ENCODE data around the gene TXNDC11.

Gene TXNDC11

DNA sequence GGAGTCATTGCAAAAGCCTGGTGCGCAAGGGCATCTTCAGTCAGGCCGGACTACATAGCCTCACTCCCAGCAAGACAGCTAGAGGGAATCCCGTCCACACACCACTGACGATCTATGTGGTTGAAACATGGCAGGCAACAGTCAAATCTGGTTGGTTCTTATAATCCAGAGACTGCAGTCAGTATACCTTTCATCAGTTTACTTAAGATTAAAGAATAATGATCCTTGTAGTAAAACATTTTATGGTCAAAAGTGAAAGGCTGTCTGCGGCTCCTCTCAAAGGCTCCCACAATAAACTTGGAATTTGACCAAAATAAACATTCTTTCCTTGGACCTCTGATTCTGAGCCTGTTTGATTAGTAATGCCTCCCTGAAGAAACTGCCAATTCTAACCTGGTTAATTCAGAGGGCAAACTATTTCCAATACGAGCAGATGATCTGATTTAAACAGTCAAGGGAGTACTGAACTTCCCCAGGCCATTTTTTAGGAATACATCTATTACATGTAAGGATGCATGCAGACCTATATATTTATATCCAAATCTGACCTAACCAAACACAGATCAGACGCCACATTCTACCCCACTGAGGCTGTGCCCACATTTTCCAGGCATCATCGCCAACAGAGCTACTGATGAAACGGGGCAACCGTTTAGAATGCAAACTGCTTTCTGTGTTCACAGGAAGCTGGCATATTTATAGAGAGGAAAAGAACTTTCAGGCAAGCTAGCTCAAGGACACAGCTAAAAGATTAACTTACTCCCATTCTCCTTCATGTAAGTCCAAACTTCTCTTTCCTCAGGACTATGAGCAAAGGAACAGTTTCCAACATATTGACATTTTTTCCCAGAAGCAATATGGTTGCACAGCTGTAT is 15.3 kb upstream of the TXNDC11 start:
- no peaks in the 10 kb centered on the region for H3K27me3 ChIP-seq (ENCODE audit: insufficient read depth, poor library complexity, severe bottlenecking)
- no peak overlapping the region for H3K4me3 ChIP-seq (replicated peaks; ENCODE audit: insufficient read depth, low read length)
- no peak for DNase-seq (ENCODE audit: low read depth in 1 of 2, low spot score in 1 of 2)
- no peak overlapping the region for H3K27ac ChIP-seq (replicated peaks)
- TF ChIP-seq GABPA (IDR thresholded peaks at IDR 0.05; ENCODE audit: low read depth) (no peak), SPI1 (IDR thresholded peaks at IDR 0.05; ENCODE audit: borderline replicate concordance, low read depth) (no peak), POLR2AphosphoS5 (IDR thresholded peaks at IDR 0.05; ENCODE audit: low read depth) (no peak), CTCF (IDR thresholded peaks at IDR 0.05; ENCODE audit: insufficient read depth, low read length) (no peak)
- TF ChIP-seq, protein P1, sequence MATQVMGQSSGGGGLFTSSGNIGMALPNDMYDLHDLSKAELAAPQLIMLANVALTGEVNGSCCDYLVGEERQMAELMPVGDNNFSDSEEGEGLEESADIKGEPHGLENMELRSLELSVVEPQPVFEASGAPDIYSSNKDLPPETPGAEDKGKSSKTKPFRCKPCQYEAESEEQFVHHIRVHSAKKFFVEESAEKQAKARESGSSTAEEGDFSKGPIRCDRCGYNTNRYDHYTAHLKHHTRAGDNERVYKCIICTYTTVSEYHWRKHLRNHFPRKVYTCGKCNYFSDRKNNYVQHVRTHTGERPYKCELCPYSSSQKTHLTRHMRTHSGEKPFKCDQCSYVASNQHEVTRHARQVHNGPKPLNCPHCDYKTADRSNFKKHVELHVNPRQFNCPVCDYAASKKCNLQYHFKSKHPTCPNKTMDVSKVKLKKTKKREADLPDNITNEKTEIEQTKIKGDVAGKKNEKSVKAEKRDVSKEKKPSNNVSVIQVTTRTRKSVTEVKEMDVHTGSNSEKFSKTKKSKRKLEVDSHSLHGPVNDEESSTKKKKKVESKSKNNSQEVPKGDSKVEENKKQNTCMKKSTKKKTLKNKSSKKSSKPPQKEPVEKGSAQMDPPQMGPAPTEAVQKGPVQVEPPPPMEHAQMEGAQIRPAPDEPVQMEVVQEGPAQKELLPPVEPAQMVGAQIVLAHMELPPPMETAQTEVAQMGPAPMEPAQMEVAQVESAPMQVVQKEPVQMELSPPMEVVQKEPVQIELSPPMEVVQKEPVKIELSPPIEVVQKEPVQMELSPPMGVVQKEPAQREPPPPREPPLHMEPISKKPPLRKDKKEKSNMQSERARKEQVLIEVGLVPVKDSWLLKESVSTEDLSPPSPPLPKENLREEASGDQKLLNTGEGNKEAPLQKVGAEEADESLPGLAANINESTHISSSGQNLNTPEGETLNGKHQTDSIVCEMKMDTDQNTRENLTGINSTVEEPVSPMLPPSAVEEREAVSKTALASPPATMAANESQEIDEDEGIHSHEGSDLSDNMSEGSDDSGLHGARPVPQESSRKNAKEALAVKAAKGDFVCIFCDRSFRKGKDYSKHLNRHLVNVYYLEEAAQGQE (IDR thresholded peaks at IDR 0.05; ENCODE audit: insufficient replicate concordance, low read depth) = no peak

DNA sequence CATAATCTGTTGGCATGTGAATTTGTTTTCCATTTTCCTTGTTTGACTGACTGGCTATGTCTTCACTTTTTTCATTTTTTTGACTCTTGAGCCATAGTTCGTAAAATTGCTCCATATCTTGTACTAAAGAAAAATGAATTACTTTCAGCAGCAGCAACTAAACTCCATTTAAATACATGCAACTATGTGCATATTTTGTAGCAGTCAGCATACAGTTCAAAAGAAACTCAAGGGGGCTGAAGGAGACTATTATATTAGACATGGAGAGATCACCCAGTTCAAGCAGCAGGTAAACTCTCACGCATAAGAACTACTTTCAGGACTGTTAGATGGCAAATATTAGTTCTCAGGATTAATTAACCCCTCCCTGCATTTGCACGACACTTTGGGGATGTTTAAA is 13.6 kb upstream of the TXNDC11 start:
- TF ChIP-seq, protein P1 (IDR thresholded peaks at IDR 0.05; ENCODE audit: insufficient replicate concordance, low read depth) = no peak
- TF ChIP-seq CTCF (IDR thresholded peaks at IDR 0.05; ENCODE audit: insufficient read depth, low read length) = no peak
- no peak for TF ChIP-seq SPI1 (IDR thresholded peaks at IDR 0.05; ENCODE audit: borderline replicate concordance, low read depth)
- no peak for TF ChIP-seq GABPA (IDR thresholded peaks at IDR 0.05; ENCODE audit: low read depth)
- no peak for TF ChIP-seq POLR2AphosphoS5 (IDR thresholded peaks at IDR 0.05; ENCODE audit: low read depth)
- Histone ChIP-seq H3K4me3 (replicated peaks; ENCODE audit: insufficient read depth, low read length) (no peak overlapping the region), H3K27ac (replicated peaks) (no peak overlapping the region), H3K27me3 (ENCODE audit: insufficient read depth, poor library complexity, severe bottlenecking) (no peaks in the 10 kb centered on the region)
- DNase-seq (ENCODE audit: low read depth in 1 of 2, low spot score in 1 of 2) = no peak

- H3K27ac ChIP-seq (replicated peaks) = no peak overlapping the region
Measured at GRCh38 chr16:11755022-11755760, 12.5 kb upstream of the TXNDC11 start.

More at GRCh38 chr16:11755022-11755760, 12.5 kb upstream of the TXNDC11 start:
- DNase-seq (ENCODE audit: low read depth in 1 of 2, low spot score in 1 of 2) = no peak
- H3K27me3 ChIP-seq (ENCODE audit: insufficient read depth, poor library complexity, severe bottlenecking) = no peaks in the 10 kb centered on the region
- no peak overlapping the region for H3K4me3 ChIP-seq (replicated peaks; ENCODE audit: insufficient read depth, low read length)
- TF ChIP-seq GABPA (IDR thresholded peaks at IDR 0.05; ENCODE audit: low read depth) = no peak
- TF ChIP-seq, protein P1 (IDR thresholded peaks at IDR 0.05; ENCODE audit: insufficient replicate concordance, low read depth) = no peak
- no peak for TF ChIP-seq SPI1 (IDR thresholded peaks at IDR 0.05; ENCODE audit: borderline replicate concordance, low read depth)
- no peak for TF ChIP-seq CTCF (IDR thresholded peaks at IDR 0.05; ENCODE audit: insufficient read depth, low read length)
- TF ChIP-seq POLR2AphosphoS5 (IDR thresholded peaks at IDR 0.05; ENCODE audit: low read depth) = no peak

Measured in HL-60 (cell line).